Measurements from ENCODE around the gene A2ML1.

DNA sequence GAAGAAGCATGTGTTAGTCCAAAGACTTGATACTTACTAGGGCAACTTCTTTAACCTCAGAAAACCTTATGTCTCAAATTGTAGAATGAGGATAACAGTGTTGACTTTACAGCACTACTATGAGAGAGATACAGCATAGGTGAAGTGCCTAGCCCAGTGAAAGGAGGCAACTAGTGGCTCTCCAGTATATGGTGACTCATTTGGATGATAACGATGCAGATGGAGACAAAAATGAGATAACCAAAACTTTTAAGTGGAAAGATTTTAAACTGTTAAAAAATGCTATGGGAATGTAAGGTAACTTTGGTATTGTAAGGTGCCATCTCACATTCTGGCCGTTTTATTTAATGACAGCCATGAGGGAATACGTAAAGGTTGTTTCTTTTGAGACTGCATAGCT lies 94.6 kb downstream of the A2ML1 start:
- TF ChIP-seq, protein P1, sequence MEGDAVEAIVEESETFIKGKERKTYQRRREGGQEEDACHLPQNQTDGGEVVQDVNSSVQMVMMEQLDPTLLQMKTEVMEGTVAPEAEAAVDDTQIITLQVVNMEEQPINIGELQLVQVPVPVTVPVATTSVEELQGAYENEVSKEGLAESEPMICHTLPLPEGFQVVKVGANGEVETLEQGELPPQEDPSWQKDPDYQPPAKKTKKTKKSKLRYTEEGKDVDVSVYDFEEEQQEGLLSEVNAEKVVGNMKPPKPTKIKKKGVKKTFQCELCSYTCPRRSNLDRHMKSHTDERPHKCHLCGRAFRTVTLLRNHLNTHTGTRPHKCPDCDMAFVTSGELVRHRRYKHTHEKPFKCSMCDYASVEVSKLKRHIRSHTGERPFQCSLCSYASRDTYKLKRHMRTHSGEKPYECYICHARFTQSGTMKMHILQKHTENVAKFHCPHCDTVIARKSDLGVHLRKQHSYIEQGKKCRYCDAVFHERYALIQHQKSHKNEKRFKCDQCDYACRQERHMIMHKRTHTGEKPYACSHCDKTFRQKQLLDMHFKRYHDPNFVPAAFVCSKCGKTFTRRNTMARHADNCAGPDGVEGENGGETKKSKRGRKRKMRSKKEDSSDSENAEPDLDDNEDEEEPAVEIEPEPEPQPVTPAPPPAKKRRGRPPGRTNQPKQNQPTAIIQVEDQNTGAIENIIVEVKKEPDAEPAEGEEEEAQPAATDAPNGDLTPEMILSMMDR (IDR thresholded peaks at IDR 0.05) = no peak
- no peak for TF ChIP-seq POLR2A (IDR thresholded peaks at IDR 0.05)
